OCI-LY7 (cell line): ENCODE measurements around the gene C17orf50. TPM values are rescaled to one million over a fixed set of nuclear protein-coding genes. Genes with fewer than 3 reads are reported as not detected.

Experiments
- BruUV-seq: library from RNA; stranded (reverse); fragments of 400-500 nt; replicated peaks from 2 replicates; lab custom pipeline; 2021; lab: Mats Ljungman, UMichigan
- CTCF ChIA-PET: fragments of 300-600 bp; sonication (Branson Sonifier 250); formaldehyde crosslinking; loops from one replicate; lab custom pipeline; 2022; ENCODE audit warnings: antibody characterized with exemption; ENCODE audit not compliant: unreplicated experiment; lab: Charles Lee
- POLR2A ChIA-PET: fragments of 300-600 bp; sonication (Branson Sonifier 250); formaldehyde crosslinking; loops from one replicate; lab custom pipeline; 2022; ENCODE audit warnings: antibody characterized with exemption; lab: Charles Lee
- DNase-seq: peaks from one replicate; pipeline ENCODE4 v3.0.0-alpha.2; 2015; ENCODE audit warnings: low spot score
- H2AFZ ChIP-seq: fragments of 200-600 bp; sonication (generic), shearing (Covaris generic); 2 replicates; pipeline ENCODE4 v1.6.1; 2014; ENCODE audit warnings: mild to moderate bottlenecking, antibody characterized with exemption, low read length, moderate library complexity
- H3K27ac ChIP-seq: fragments of 200-600 bp; sonication (generic); 2 replicates; pipeline ENCODE4 v1.5.1; 2014; ENCODE audit warnings: mixed run types, low read depth, mild to moderate bottlenecking, moderate library complexity, low read length, inconsistent platforms; ENCODE audit not compliant: poor library complexity, severe bottlenecking
- H3K36me3 ChIP-seq: fragments of 200-600 bp; sonication (generic); 2 replicates; pipeline ENCODE4 v1.6.1; 2014; ENCODE audit warnings: mild to moderate bottlenecking, antibody characterized with exemption, low read length, moderate library complexity, mixed read lengths; ENCODE audit not compliant: insufficient read depth
- H3K4me1 ChIP-seq: fragments of 200-600 bp; sonication (generic); 2 replicates; pipeline ENCODE4 v1.5.1; 2014; ENCODE audit warnings: mild to moderate bottlenecking, low read length; ENCODE audit not compliant: insufficient read depth, poor library complexity, severe bottlenecking
- H3K4me2 ChIP-seq: fragments of 200-600 bp; sonication (generic); 2 replicates; pipeline ENCODE4 v1.6.1; 2014; ENCODE audit warnings: mild to moderate bottlenecking, low read length
- H3K4me3 ChIP-seq: fragments of 200-600 bp; sonication (generic); 2 replicates; pipeline ENCODE4 v1.5.1; 2014; ENCODE audit warnings: mild to moderate bottlenecking, low read depth, low read length; ENCODE audit not compliant: poor library complexity, severe bottlenecking
- H3K79me2 ChIP-seq: fragments of 200-600 bp; sonication (generic); 2 replicates; pipeline ENCODE4 v1.6.1; 2016; ENCODE audit warnings: low read depth, mild to moderate bottlenecking, low read length, moderate library complexity, mixed read lengths; ENCODE audit not compliant: insufficient read depth
- H3K9me2 ChIP-seq: fragments of 200-600 bp; sonication (generic); 2 replicates; pipeline ENCODE4 v1.6.1; 2016; ENCODE audit warnings: mild to moderate bottlenecking, low read length, mixed read lengths; ENCODE audit not compliant: insufficient read depth
- H3K9me3 ChIP-seq: fragments of 200-600 bp; sonication (generic); 2 replicates; pipeline ENCODE4 v1.6.1; 2014; ENCODE audit warnings: mild to moderate bottlenecking, mixed run types, low read length, mixed read lengths
- H4K20me1 ChIP-seq: fragments of 200-600 bp; sonication (generic); 2 replicates; pipeline ENCODE4 v1.6.1; 2014; ENCODE audit warnings: mild to moderate bottlenecking, antibody characterized with exemption, low read length, moderate library complexity, mixed read lengths; ENCODE audit not compliant: insufficient read depth
- CTCF ChIP-seq: fragments of 200-600 bp; sonication (generic); conservative IDR thresholded peaks from 2 replicates; pipeline ENCODE4 v1.5.1; 2014; ENCODE audit warnings: mild to moderate bottlenecking, antibody characterized with exemption, low read length, moderate library complexity, mixed read lengths
- EZH2phosphoT487 ChIP-seq: fragments of 200-600 bp; sonication (generic); IDR thresholded peaks from 2 replicates; pipeline ENCODE4 v1.6.1; 2018; ENCODE audit warnings: low read depth, borderline replicate concordance, mild to moderate bottlenecking, mixed run types, antibody characterized with exemption, low read length, moderate library complexity, mixed read lengths
- intact Hi-C: fragments of 100-400 bp; cut with micrococcal nuclease; formaldehyde crosslinking; loops from one replicate; pipeline ENCODE4 v1.10.0; 2022; ENCODE audit not compliant: unreplicated experiment
- total RNA-seq, 2 experiments: library from RNA; depleted of rRNA in 1 of 2; stranded (reverse); fragments of >200 nt in 1 of 2; shearing (Covaris generic) in 1 of 2; gene quantifications; 2 replicates each; pipeline ENCODE4 v1.2.3, GENCODE V29; 2014 to 2022

Gene C17orf50
- total RNA-seq, 2 experiments from 2014 or later, result not detected

GRCh38 chr17:35795007-35795870 lies 34.6 kb downstream of the C17orf50 start, which contains the start of gene MMP28:
TSS of gene MMP28 (minus strand) at chr17:35795641. CDS start at chr17:35795377, 264 bp downstream.
- ChIA-PET POLR2A (no interaction called here), CTCF (no interaction called here)
- no peak for DNase-seq
- no TSS peak for BruUV-seq
- no peaks in the 10 kb centered on the region for H3K79me2 ChIP-seq
- H3K4me3 ChIP-seq, result no peak within 1 kb of the TSS
- H3K36me3 ChIP-seq, result no peaks in the 10 kb centered on the region
- no peaks in the 10 kb centered on the region for H3K9me3 ChIP-seq
- TF ChIP-seq CTCF (no peak), EZH2phosphoT487 (0 out of 2 replicates have a peak, but pooled peaks have one; percentile 19)
- H3K9me2 ChIP-seq, result no peaks in the 10 kb centered on the region
- no peaks in the 10 kb centered on the region for H3K4me1 ChIP-seq
- intact Hi-C loops, result no loop called here
- no peak within 1 kb of the TSS for H3K27ac ChIP-seq
- H4K20me1 ChIP-seq, result no peaks in the 10 kb centered on the region
- H3K4me2 ChIP-seq, result no peak within 1 kb of the TSS
- no peak within 1 kb of the TSS for H2AFZ ChIP-seq

- no peaks in the 10 kb centered on the region for H3K4me1 ChIP-seq
- H3K4me2 ChIP-seq, result no peak overlapping the region
- H3K36me3 ChIP-seq, result no peaks in the 10 kb centered on the region
- BruUV-seq, result no TSS peak
- no peaks in the 10 kb centered on the region for H3K79me2 ChIP-seq
- ChIA-PET CTCF (no interaction called here), POLR2A (no interaction called here)
- TF ChIP-seq CTCF (no peak), EZH2phosphoT487 (no peak)
- intact Hi-C loops, result no loop called here
- no peak overlapping the region for H2AFZ ChIP-seq
- no peak overlapping the region for H3K4me3 ChIP-seq
- H4K20me1 ChIP-seq, result no peaks in the 10 kb centered on the region
- H3K27ac ChIP-seq, result no peak overlapping the region
- H3K9me3 ChIP-seq, result no peaks in the 10 kb centered on the region
- DNase-seq, result no peak
- H3K9me2 ChIP-seq, result no peaks in the 10 kb centered on the region
These were observed 35.2 kb downstream of the C17orf50 start for GRCh38 chr17:35795871-35796265.

- Histone ChIP-seq H3K4me2 (no peak overlapping the region), H3K9me3 (no peaks in the 10 kb centered on the region), H3K4me3 (no peak overlapping the region), H2AFZ (no peak overlapping the region), H3K9me2 (no peaks in the 10 kb centered on the region), H3K36me3 (no peaks in the 10 kb centered on the region), H3K79me2 (no peaks in the 10 kb centered on the region), H3K4me1 (peaks cover 9% of the 10 kb centered on the region), H4K20me1 (no peaks in the 10 kb centered on the region), H3K27ac (no peak overlapping the region)
- no TSS peak for BruUV-seq
- CTCF ChIA-PET, result no interaction called here
- no peak for TF ChIP-seq CTCF
- TF ChIP-seq EZH2phosphoT487, result no peak
- intact Hi-C loops, result no loop called here
- no peak for DNase-seq
- POLR2A ChIA-PET, result no interaction called here
These were observed 36.3 kb downstream of the C17orf50 start for GRCh38 chr17:35796942-35797341.
